Brain microvascular endothelial cell (primary cell): Measurements from ENCODE around the gene PSME1.
A peak's percentile ranks its signal among the peaks of the same experiment; 100 is the strongest.

Experiments used
- DNase-seq: peaks from one replicate; pipeline ENCODE4 v3.0.0-alpha.2; 2020
- H3K27ac ChIP-seq: fragments of 250-450 bp; sonication (Bioruptor Pico); 2 replicates; pipeline ENCODE4 v1.5.1; 2020; ENCODE audit warnings: mild to moderate bottlenecking, moderate library complexity
- H3K27me3 ChIP-seq: fragments of 250-450 bp; sonication (Bioruptor Pico); replicated peaks from 2 replicates; pipeline ENCODE4 v1.5.1; 2020; ENCODE audit warnings: mild to moderate bottlenecking
- H3K36me3 ChIP-seq: fragments of 250-450 bp; sonication (Bioruptor Pico); replicated peaks from 2 replicates; pipeline ENCODE4 v1.5.1; 2020; ENCODE audit warnings: mild to moderate bottlenecking
- H3K4me3 ChIP-seq: 2 replicates; pipeline ENCODE4 v1.5.1; 2011; ENCODE audit warnings: low read depth, mild to moderate bottlenecking, control low read depth, low read length, moderate library complexity
- CTCF ChIP-seq: IDR thresholded peaks from 2 replicates; pipeline ENCODE4 v1.5.1; 2011; ENCODE audit warnings: low read depth, mild to moderate bottlenecking, moderate library complexity, low read length, control low read depth, inconsistent platforms; ENCODE audit errors: missing control alignments
- in situ Hi-C: cut with HindIII; loops from 2 replicates; pipeline ENCODE4 v1.10.0; 2017; ENCODE audit warnings: low sequenced_read_pairs, low pct_ligation_motif_present

The PSME1 gene

GRCh38 chr14:24092505-24093206 is 43.3 kb upstream of the PSME1 start:
- TF ChIP-seq CTCF, result no peak
- Histone ChIP-seq H3K36me3 (no peaks in the 10 kb centered on the region), H3K27ac (no peak overlapping the region), H3K27me3 (no peaks in the 10 kb centered on the region), H3K4me3 (no peak overlapping the region)
- in situ Hi-C loops, result no loop called here
- no peak for DNase-seq

GRCh38 chr14:24093207-24093900 is 42.6 kb upstream of the PSME1 start:
- DNase-seq, result no peak
- Histone ChIP-seq H3K27ac (no peak overlapping the region), H3K36me3 (no peaks in the 10 kb centered on the region), H3K27me3 (no peaks in the 10 kb centered on the region), H3K4me3 (peak overlapping the region; percentile 74)
- TF ChIP-seq CTCF, result no peak
- in situ Hi-C loops, result no loop called here

- Histone ChIP-seq H3K36me3 (no peaks in the 10 kb centered on the region), H3K27me3 (no peaks in the 10 kb centered on the region), H3K4me3 (peak within 1 kb of the TSS; percentile 74), H3K27ac (peak within 1 kb of the TSS; percentile 25)
- peak; percentile 5 for TF ChIP-seq CTCF
- in situ Hi-C loops, result no loop called here
- peak; percentile 68 for DNase-seq
Observed at GRCh38 chr14:24093901-24094840, 41.8 kb upstream of the PSME1 start, which contains the start of gene PCK2. Gene PCK2, plus strand, starts transcription at chr14:24094311. Its CDS starts 95 bp downstream, at chr14:24094406.

GRCh38 chr14:24094841-24095270 is 41.1 kb upstream of the PSME1 start:
- in situ Hi-C loops, result no loop called here
- H3K27me3 ChIP-seq, result no peaks in the 10 kb centered on the region
- no peak overlapping the region for H3K27ac ChIP-seq
- H3K36me3 ChIP-seq, result no peaks in the 10 kb centered on the region
- no peak for DNase-seq
- no peak for TF ChIP-seq CTCF
- H3K4me3 ChIP-seq, result peak overlapping the region; percentile 74

- Histone ChIP-seq H3K27me3 (no peaks in the 10 kb centered on the region), H3K4me3 (peak overlapping the region; percentile 74), H3K36me3 (no peaks in the 10 kb centered on the region), H3K27ac (no peak overlapping the region)
- no peak for DNase-seq
- in situ Hi-C loops, result no loop called here
- no peak for TF ChIP-seq CTCF
Observed at GRCh38 chr14:24095271-24096068, 40.5 kb upstream of the PSME1 start.
